Karpas-422 (cell line): ENCODE results near the gene R3HDM2. TPM values are rescaled to one million over a fixed set of nuclear protein-coding genes. Genes with fewer than 3 reads are reported as not detected.

Experiments
- DNase-seq: peaks from one replicate; pipeline ENCODE4 v3.0.0-alpha.2; 2015
- H2AFZ ChIP-seq: fragments of 200-600 bp; sonication (generic); 2 replicates; pipeline ENCODE4 v1.6.1; 2014; ENCODE audit warnings: antibody characterized with exemption, low read length, mixed read lengths
- H3K27ac ChIP-seq: fragments of 200-600 bp; sonication (generic); 2 replicates; pipeline ENCODE4 v1.5.1; 2014; ENCODE audit warnings: mild to moderate bottlenecking, low read length, moderate library complexity
- H3K27me3 ChIP-seq: fragments of 200-600 bp; sonication (generic); 2 replicates; pipeline ENCODE4 v1.6.1; 2014; ENCODE audit warnings: low read length, mixed read lengths
- H3K36me3 ChIP-seq: fragments of 200-600 bp; sonication (generic); 2 replicates; pipeline ENCODE4 v1.6.1; 2014; ENCODE audit warnings: low read length, mixed read lengths; ENCODE audit not compliant: insufficient read depth
- H3K4me1 ChIP-seq: fragments of 200-600 bp; sonication (generic); 2 replicates; pipeline ENCODE4 v1.6.1; 2014; ENCODE audit warnings: mild to moderate bottlenecking, low read length, mixed read lengths
- H3K4me2 ChIP-seq: fragments of 200-600 bp; sonication (generic); 2 replicates; pipeline ENCODE4 v1.6.1; 2014; ENCODE audit warnings: low read length, low read depth, mild to moderate bottlenecking; ENCODE audit not compliant: poor library complexity, severe bottlenecking
- H3K4me3 ChIP-seq: fragments of 200-600 bp; sonication (generic); 2 replicates; pipeline ENCODE4 v1.5.1; 2014; ENCODE audit warnings: mild to moderate bottlenecking, antibody characterized with exemption, low read length, mixed read lengths
- H3K79me2 ChIP-seq: fragments of 200-600 bp; sonication (generic); 2 replicates; pipeline ENCODE4 v1.6.1; 2014; ENCODE audit warnings: mild to moderate bottlenecking, low read length, mixed read lengths
- H3K9ac ChIP-seq: fragments of 200-600 bp; sonication (generic); 2 replicates; pipeline ENCODE4 v1.6.0; 2014; ENCODE audit warnings: low read length
- H3K9me2 ChIP-seq: fragments of 200-600 bp; sonication (generic), shearing (Covaris generic); replicated peaks from 2 replicates; pipeline ENCODE4 v1.6.0; 2014; ENCODE audit warnings: mild to moderate bottlenecking, low read length, moderate library complexity; ENCODE audit not compliant: insufficient read depth
- H3K9me3 ChIP-seq: fragments of 300-700, 200-600 bp; sonication (generic); 2 replicates; pipeline ENCODE4 v1.6.1; 2014; ENCODE audit warnings: low read length, mixed read lengths
- H4K20me1 ChIP-seq: fragments of 200-600 bp; sonication (generic); 2 replicates; pipeline ENCODE4 v1.6.1; 2014; ENCODE audit warnings: mild to moderate bottlenecking, antibody characterized with exemption, low read length, low read depth; ENCODE audit not compliant: insufficient read depth
- total RNA-seq: library from RNA; depleted of rRNA; stranded (reverse); fragments of >200 nt; shearing (Covaris generic); gene quantifications from 2 replicates; pipeline ENCODE4 v1.2.3, GENCODE V29; 2014; ENCODE audit warnings: low replicate concordance

Gene R3HDM2
- total RNA-seq, 1 experiment from 2014 or later: 39.0 TPM

DNA sequence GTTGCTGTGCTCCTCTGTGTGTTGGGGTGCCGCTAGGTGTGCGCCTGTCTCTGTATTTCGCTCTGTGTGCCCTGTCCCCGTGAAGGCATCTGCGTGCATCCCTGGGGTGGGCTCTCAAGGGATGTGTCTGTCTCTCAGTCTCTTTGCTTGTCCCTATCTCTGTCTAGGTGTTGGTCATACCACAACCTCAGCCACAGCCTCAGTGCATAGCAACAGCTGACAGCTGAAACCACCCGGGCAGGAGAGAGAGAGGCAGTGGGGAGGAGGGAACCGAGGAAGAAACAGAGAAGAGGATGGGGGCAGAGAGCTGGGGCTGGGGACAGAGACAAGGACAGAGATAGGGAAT, 215.2 kb downstream of the R3HDM2 start:
- Histone ChIP-seq H3K4me2 (peak overlapping the region; percentile 70), H3K4me3 (peak overlapping the region; percentile 59; the same call in 1 of the 2 replicates), H3K27me3 (no peaks in the 10 kb centered on the region; the same call in 1 of the 2 replicates), H3K36me3 (no peaks in the 10 kb centered on the region), H4K20me1 (peaks cover 10% of the 10 kb centered on the region; the same call in 1 of the 2 replicates), H3K9me2 (no peaks in the 10 kb centered on the region), H3K79me2 (no peaks in the 10 kb centered on the region), H3K9me3 (no peaks in the 10 kb centered on the region), H2AFZ (no peak overlapping the region), H3K27ac (no peak overlapping the region), H3K4me1 (peaks cover 63% of the 10 kb centered on the region), H3K9ac (peak overlapping the region; percentile 42)
- DNase-seq: peak; percentile 67

DNA sequence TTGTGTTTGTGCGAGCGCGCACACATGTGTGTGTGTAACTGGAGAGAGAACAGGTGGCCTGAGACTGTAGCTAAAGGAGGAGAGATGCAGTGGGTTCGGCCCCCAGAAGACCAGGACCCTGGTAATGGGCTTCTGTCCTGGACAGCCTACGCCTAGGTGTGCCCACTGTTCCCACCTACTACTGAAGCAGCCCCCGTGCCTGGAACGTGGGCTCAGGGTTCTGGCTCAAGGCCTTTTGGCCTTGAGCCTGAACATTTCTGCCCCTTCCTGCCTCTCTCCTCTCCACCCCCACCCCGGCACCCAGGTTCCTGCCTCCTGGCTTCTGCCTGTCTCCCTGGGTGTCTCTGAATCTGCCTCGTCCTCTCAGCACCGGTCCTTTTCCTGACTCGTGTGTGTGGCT, 215.8 kb downstream of the R3HDM2 start:
- Histone ChIP-seq H3K9me3 (no peaks in the 10 kb centered on the region), H3K36me3 (no peaks in the 10 kb centered on the region), H3K27ac (no peak overlapping the region), H2AFZ (no peak overlapping the region), H3K9ac (no peak overlapping the region), H3K4me3 (no peak overlapping the region), H3K79me2 (no peaks in the 10 kb centered on the region), H3K4me2 (no peak overlapping the region), H3K9me2 (no peaks in the 10 kb centered on the region), H3K4me1 (peaks cover 64% of the 10 kb centered on the region), H4K20me1 (peaks cover 10% of the 10 kb centered on the region; the same call in 1 of the 2 replicates), H3K27me3 (no peaks in the 10 kb centered on the region; the same call in 1 of the 2 replicates)
- DNase-seq: no peak

GRCh38 chr12:57214398-57214781, 216.5 kb downstream of the R3HDM2 start:
- Histone ChIP-seq H3K4me3 (no peak overlapping the region), H3K4me2 (no peak overlapping the region), H4K20me1 (peaks cover 10% of the 10 kb centered on the region; the same call in 1 of the 2 replicates), H3K9me3 (no peaks in the 10 kb centered on the region), H3K36me3 (no peaks in the 10 kb centered on the region), H3K79me2 (no peaks in the 10 kb centered on the region), H3K9ac (0 out of 2 replicates have a peak overlapping the region, but pooled peaks have one; percentile 11), H3K27me3 (no peaks in the 10 kb centered on the region; the same call in 1 of the 2 replicates), H2AFZ (no peak overlapping the region), H3K27ac (no peak overlapping the region), H3K9me2 (no peaks in the 10 kb centered on the region), H3K4me1 (peaks cover 64% of the 10 kb centered on the region)
- peak; percentile 89 for DNase-seq

DNA sequence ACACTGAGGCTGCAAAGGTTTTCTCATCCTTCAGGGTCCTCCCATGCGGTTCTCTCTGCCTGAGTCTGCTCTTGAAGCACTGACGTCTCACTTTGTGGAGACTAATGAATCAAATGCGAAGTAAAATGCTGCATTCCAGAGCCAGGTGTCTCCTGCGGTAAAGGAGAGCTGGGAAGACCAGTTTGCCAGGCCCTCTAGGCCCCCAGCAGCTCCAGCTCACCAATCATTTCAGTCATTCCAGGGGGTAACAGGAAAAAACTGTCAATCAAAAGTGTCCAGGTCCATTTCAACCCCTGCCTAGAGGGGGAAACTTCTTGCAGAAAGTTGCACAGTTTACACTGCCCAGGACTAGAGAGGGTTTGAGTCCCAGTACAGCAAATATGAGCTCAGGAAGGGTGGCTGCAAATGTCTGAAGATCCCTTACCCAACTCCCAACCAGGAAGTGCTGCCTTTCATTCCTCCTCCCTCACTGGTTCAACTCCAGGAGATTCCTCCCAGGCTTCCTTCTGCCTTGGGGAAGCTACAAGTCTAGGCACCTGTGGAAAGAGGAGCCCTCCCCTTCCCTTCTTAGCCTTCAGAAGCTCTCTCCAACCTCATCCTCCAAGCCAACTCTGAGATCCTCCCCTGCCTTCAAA, 217.0 kb downstream of the R3HDM2 start:
- Histone ChIP-seq H3K27me3 (no peaks in the 10 kb centered on the region; the same call in 1 of the 2 replicates), H3K9me3 (no peaks in the 10 kb centered on the region), H3K4me2 (peak overlapping the region; percentile 29), H3K36me3 (no peaks in the 10 kb centered on the region), H4K20me1 (peaks cover 10% of the 10 kb centered on the region; the same call in 1 of the 2 replicates), H3K9me2 (no peaks in the 10 kb centered on the region), H3K4me1 (peaks cover 64% of the 10 kb centered on the region), H2AFZ (no peak overlapping the region), H3K79me2 (no peaks in the 10 kb centered on the region), H3K4me3 (no peak overlapping the region), H3K27ac (no peak overlapping the region), H3K9ac (peak overlapping the region; percentile 24; the same call in 1 of the 2 replicates)
- no peak for DNase-seq

DNA sequence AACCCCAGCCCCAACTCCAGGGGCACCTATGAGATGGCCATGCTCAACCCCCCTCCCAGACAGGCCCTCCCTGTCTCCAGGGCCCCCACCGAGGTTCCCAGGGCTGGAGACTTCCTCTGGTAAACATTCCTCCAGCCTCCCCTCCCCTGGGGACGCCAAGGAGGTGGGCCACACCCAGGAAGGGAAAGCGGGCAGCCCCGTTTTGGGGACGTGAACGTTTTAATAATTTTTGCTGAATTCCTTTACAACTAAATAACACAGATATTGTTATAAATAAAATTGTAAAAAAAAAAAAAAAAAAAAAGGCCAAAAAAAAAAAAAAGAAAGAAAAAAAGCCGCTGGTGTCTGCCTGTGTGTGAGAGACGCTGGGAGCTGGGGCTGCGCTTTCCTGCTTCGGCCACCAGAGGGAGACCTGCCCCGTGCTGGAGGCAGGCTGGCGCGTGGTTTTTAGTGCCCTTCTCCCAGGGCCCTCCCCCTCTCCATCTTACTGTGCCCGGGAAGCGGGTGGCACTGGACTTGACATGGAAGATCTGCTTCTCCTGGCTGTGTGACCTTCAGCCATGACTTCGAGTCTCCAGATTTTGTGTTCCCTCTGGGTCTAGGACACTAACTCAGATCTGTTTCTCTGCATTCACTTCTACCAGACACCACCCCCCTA, 217.7 kb downstream of the R3HDM2 start:
- Histone ChIP-seq H3K4me1 (peaks cover 59% of the 10 kb centered on the region), H3K36me3 (no peaks in the 10 kb centered on the region), H3K79me2 (no peaks in the 10 kb centered on the region), H3K27me3 (no peaks in the 10 kb centered on the region; the same call in 1 of the 2 replicates), H2AFZ (no peak overlapping the region), H3K27ac (no peak overlapping the region), H4K20me1 (peaks cover 6% of the 10 kb centered on the region; the same call in 1 of the 2 replicates), H3K9me2 (no peaks in the 10 kb centered on the region), H3K9me3 (no peaks in the 10 kb centered on the region), H3K4me2 (peak overlapping the region; percentile 29), H3K9ac (peak overlapping the region; percentile 24; the same call in 1 of the 2 replicates), H3K4me3 (no peak overlapping the region)
- peak; percentile 92 for DNase-seq

DNA sequence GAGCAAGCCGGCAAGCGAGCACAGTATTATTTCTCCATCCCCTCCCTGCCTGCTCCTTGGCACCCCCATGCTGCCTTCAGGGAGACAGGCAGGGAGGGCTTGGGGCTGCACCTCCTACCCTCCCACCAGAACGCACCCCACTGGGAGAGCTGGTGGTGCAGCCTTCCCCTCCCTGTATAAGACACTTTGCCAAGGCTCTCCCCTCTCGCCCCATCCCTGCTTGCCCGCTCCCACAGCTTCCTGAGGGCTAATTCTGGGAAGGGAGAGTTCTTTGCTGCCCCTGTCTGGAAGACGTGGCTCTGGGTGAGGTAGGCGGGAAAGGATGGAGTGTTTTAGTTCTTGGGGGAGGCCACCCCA, 218.2 kb downstream of the R3HDM2 start:
- Histone ChIP-seq H3K27me3 (no peaks in the 10 kb centered on the region; the same call in 1 of the 2 replicates), H3K27ac (no peak overlapping the region), H3K4me1 (peaks cover 55% of the 10 kb centered on the region), H3K36me3 (no peaks in the 10 kb centered on the region), H3K9ac (no peak overlapping the region; the same call in 1 of the 2 replicates), H3K9me2 (no peaks in the 10 kb centered on the region), H3K9me3 (no peaks in the 10 kb centered on the region), H4K20me1 (peaks cover 5% of the 10 kb centered on the region; the same call in 1 of the 2 replicates), H3K79me2 (no peaks in the 10 kb centered on the region), H3K4me2 (peak overlapping the region; percentile 29), H2AFZ (no peak overlapping the region), H3K4me3 (no peak overlapping the region)
- DNase-seq: no peak

- H3K27ac ChIP-seq: no peak overlapping the region
- no peak overlapping the region for H3K4me3 ChIP-seq
- H3K9ac ChIP-seq: no peak overlapping the region
- H3K9me3 ChIP-seq: no peaks in the 10 kb centered on the region
- DNase-seq: no peak
- H3K79me2 ChIP-seq: no peaks in the 10 kb centered on the region
- H3K36me3 ChIP-seq: no peaks in the 10 kb centered on the region
- H2AFZ ChIP-seq: no peak overlapping the region
- no peaks in the 10 kb centered on the region; the same call in 1 of the 2 replicates for H3K27me3 ChIP-seq
- peaks cover 5% of the 10 kb centered on the region; the same call in 1 of the 2 replicates for H4K20me1 ChIP-seq
- H3K9me2 ChIP-seq: no peaks in the 10 kb centered on the region
- peaks cover 49% of the 10 kb centered on the region for H3K4me1 ChIP-seq
- H3K4me2 ChIP-seq: no peak overlapping the region
These were observed 218.8 kb downstream of the R3HDM2 start for GRCh38 chr12:57211791-57212700.
